ENCODE results near the gene ATL2. TPM values are rescaled to one million over a fixed set of nuclear protein-coding genes. Genes with fewer than 3 reads are reported as not detected.

ATL2 gene
- total RNA-seq, 1 experiment from 2014 or later = 66.7 TPM

DNA sequence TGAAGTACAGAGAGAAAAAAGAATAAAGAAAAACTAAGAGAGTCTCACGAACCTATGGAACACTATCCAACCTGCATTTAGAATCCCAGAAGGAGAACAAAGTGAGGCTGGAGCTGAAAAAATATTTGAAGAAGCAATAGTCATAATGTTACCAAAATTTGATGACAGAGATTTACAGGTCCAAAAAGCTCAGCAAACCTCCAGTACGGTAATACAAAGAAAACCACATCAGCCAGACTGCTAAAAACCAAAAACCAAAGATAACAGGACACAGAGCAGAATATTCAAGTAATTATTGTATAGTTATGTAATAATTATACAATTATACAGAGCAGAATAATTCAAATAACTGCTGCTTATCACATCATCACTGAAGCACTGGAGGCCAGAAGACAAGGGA lies 23.7 kb downstream of the ATL2 start:
- Mint-ChIP-seq H3K4me1 (peaks cover 8 to 12% of the 10 kb centered on the region in 2 experiments), H3K9me3 (no peaks in the 10 kb centered on the region), H3K27ac (no peak overlapping the region; a peak in 2 of 7 replicates), H3K36me3 (ENCODE audit: insufficient read depth in 1 of 3, low read depth in 3 of 3) (peaks cover 3 to 13% (median 8%) of the 10 kb centered on the region in 3 experiments; a peak in 6 of 7 replicates), H3K27me3 (ENCODE audit: low read depth) (no peaks in the 10 kb centered on the region), H3K4me3 (no peak overlapping the region)
- Histone ChIP-seq H4K5ac (ENCODE audit: insufficient read length, low read depth, low read length) (no peak overlapping the region), H2BK120ac (ENCODE audit: low read depth, low read length, poor library complexity, severe bottlenecking) (no peak overlapping the region), H3K4me1 (ENCODE audit: insufficient read depth, low read length) (no peaks in the 10 kb centered on the region), H2BK12ac (ENCODE audit: insufficient read length, low read depth, low read length) (no peak overlapping the region), H2AK5ac (ENCODE audit: insufficient read length, low read length) (no peak overlapping the region), H3K27me3 (ENCODE audit: insufficient read depth, low read length) (no peaks in the 10 kb centered on the region), H2AFZ (ENCODE audit: low read length) (no peak overlapping the region), H4K20me1 (ENCODE audit: control insufficient read depth, insufficient read depth, insufficient read length) (no peaks in the 10 kb centered on the region), H3K23ac (ENCODE audit: insufficient read length, low read depth, low read length) (no peak overlapping the region), H3K23me2 (ENCODE audit: insufficient read length, low read depth, low read length, poor library complexity, severe bottlenecking) (no peaks in the 10 kb centered on the region), H4K8ac (replicated peaks; ENCODE audit: insufficient read length, low read depth, low read length) (no peak overlapping the region), H2BK15ac (ENCODE audit: low read depth, low read length) (no peak overlapping the region), H3K27ac (ENCODE audit: insufficient read length, low read depth, low read length) (no peak overlapping the region), H3K4me2 (ENCODE audit: insufficient read depth, insufficient read length, low read length) (no peak overlapping the region), H2BK20ac (ENCODE audit: low read depth, low read length, poor library complexity, severe bottlenecking) (no peak overlapping the region), H3K4ac (ENCODE audit: low read depth, low read length) (no peak overlapping the region), H3K18ac (ENCODE audit: insufficient read length, low read depth, low read length) (no peak overlapping the region), H3T11ph (ENCODE audit: low read length) (no peak overlapping the region), H3K79me2 (ENCODE audit: insufficient read depth, low read length) (peaks cover 20% of the 10 kb centered on the region; the same call in 1 of the 2 replicates), H3K56ac (ENCODE audit: insufficient read length, low read depth, low read length) (no peak overlapping the region), H3K9ac (ENCODE audit: extremely low read depth, insufficient read length, low read length) (no peak overlapping the region), H4K91ac (ENCODE audit: insufficient read length, low read depth, low read length) (no peak overlapping the region), H3K79me1 (ENCODE audit: insufficient read depth, low read depth, low read length, poor library complexity, severe bottlenecking) (peaks cover 6% of the 10 kb centered on the region), H3K14ac (ENCODE audit: insufficient read depth, low read length) (no peak overlapping the region), H3K9me3 (ENCODE audit: control insufficient read depth, low read depth, low read length) (no peaks in the 10 kb centered on the region), H2BK5ac (ENCODE audit: insufficient read length, low read length) (no peak overlapping the region)
- no CpG with 5 or more reads among the region's 2 CpGs for WGBS (ENCODE audit: extremely low coverage, insufficient read length, low lambda C conversion rate)
- TF ChIP-seq, protein P1, sequence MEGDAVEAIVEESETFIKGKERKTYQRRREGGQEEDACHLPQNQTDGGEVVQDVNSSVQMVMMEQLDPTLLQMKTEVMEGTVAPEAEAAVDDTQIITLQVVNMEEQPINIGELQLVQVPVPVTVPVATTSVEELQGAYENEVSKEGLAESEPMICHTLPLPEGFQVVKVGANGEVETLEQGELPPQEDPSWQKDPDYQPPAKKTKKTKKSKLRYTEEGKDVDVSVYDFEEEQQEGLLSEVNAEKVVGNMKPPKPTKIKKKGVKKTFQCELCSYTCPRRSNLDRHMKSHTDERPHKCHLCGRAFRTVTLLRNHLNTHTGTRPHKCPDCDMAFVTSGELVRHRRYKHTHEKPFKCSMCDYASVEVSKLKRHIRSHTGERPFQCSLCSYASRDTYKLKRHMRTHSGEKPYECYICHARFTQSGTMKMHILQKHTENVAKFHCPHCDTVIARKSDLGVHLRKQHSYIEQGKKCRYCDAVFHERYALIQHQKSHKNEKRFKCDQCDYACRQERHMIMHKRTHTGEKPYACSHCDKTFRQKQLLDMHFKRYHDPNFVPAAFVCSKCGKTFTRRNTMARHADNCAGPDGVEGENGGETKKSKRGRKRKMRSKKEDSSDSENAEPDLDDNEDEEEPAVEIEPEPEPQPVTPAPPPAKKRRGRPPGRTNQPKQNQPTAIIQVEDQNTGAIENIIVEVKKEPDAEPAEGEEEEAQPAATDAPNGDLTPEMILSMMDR (conservative IDR thresholded peaks at IDR 0.05) = no peak
- no peak for DNase-seq

Data from H9 (cell line).